GM11168 (cell line): ENCODE measurements around the gene CLCN5.

Source experiments
- in situ Hi-C: fragments of 300-500 bp; cut with MboI; formaldehyde crosslinking; loops from one replicate; pipeline ENCODE4 v1.12.0; 2022; ENCODE audit warnings: low sequenced_read_pairs; ENCODE audit not compliant: unreplicated experiment

Gene CLCN5

GRCh38 chrX:50071494-50071893 lies 149.1 kb downstream of the CLCN5 start:
- in situ Hi-C loops = no loop called here

- in situ Hi-C loops = no loop called here
Observed at GRCh38 chrX:50072110-50072509, 149.7 kb downstream of the CLCN5 start.

GRCh38 chrX:50073601-50074000 lies 151.2 kb downstream of the CLCN5 start:
- in situ Hi-C loops = no loop called here

- in situ Hi-C loops = no loop called here
Observed at GRCh38 chrX:50075630-50076339, 153.4 kb downstream of the CLCN5 start.

GRCh38 chrX:50081282-50081889 lies 159.0 kb downstream of the CLCN5 start:
- in situ Hi-C loops = loop anchor here (10.0 kb wide), 1 partner anchor 167 kb away; no protein-coding TSS in a partner anchor

GRCh38 chrX:50082741-50083140 lies 160.3 kb downstream of the CLCN5 start:
- in situ Hi-C loops = loop anchor here (10.0 kb wide), 1 partner anchor 168 kb away; no protein-coding TSS in a partner anchor

GRCh38 chrX:50088645-50089044 lies 166.2 kb downstream of the CLCN5 start:
- in situ Hi-C loops = loop anchor here (10.0 kb wide), 1 partner anchor 174 kb away; no protein-coding TSS in a partner anchor

- in situ Hi-C loops = no loop called here
Observed at GRCh38 chrX:50093625-50094024, 171.2 kb downstream of the CLCN5 start.

GRCh38 chrX:50097071-50097470 lies 174.7 kb downstream of the CLCN5 start:
- in situ Hi-C loops = no loop called here

- in situ Hi-C loops = no loop called here
Observed at GRCh38 chrX:50098241-50098640, 175.8 kb downstream of the CLCN5 start.

- in situ Hi-C loops = no loop called here
Observed at GRCh38 chrX:50098749-50099148, 176.4 kb downstream of the CLCN5 start.

- in situ Hi-C loops = no loop called here
Observed at GRCh38 chrX:50099331-50099730, 176.9 kb downstream of the CLCN5 start.

GRCh38 chrX:50100188-50100587 lies 177.8 kb downstream of the CLCN5 start:
- in situ Hi-C loops = no loop called here

- in situ Hi-C loops = no loop called here
Observed at GRCh38 chrX:50103176-50103575, 180.8 kb downstream of the CLCN5 start.

GRCh38 chrX:50103866-50104566 lies 181.6 kb downstream of the CLCN5 start:
- in situ Hi-C loops = no loop called here

- in situ Hi-C loops = no loop called here
Observed at GRCh38 chrX:50106051-50106675, 183.8 kb downstream of the CLCN5 start.

- in situ Hi-C loops = no loop called here
Observed at GRCh38 chrX:50107470-50107869, 185.1 kb downstream of the CLCN5 start.

- in situ Hi-C loops = no loop called here
Observed at GRCh38 chrX:50108264-50108663, 185.9 kb downstream of the CLCN5 start.

GRCh38 chrX:50111742-50112141 lies 189.3 kb downstream of the CLCN5 start:
- in situ Hi-C loops = no loop called here

- in situ Hi-C loops = no loop called here
Observed at GRCh38 chrX:50114113-50114512, 191.7 kb downstream of the CLCN5 start.

- in situ Hi-C loops = no loop called here
Observed at GRCh38 chrX:50115973-50116372, 193.6 kb downstream of the CLCN5 start.
